ENCODE results near the gene CELSR2. TPM values are rescaled to one million over a fixed set of nuclear protein-coding genes. Genes with fewer than 3 reads are reported as not detected.

CELSR2 gene
- total RNA-seq, 2 experiments from 2014 or later = 1.9 to 2.0 TPM

- DNase-seq (no peak), ATAC-seq (no peak)
- Mint-ChIP-seq H3K9me3 (ENCODE audit: low read depth) (no peaks in the 10 kb centered on the region), H3K4me1 (no peaks in the 10 kb centered on the region), H3K36me3 (ENCODE audit: low read depth) (peaks cover 2% of the 10 kb centered on the region), H3K4me3 (no peak overlapping the region), H3K27ac (no peak overlapping the region), H3K27me3 (no peaks in the 10 kb centered on the region)
- CTCF ChIA-PET = interaction anchor here (0.9 to 1.7 kb wide), 2 partner anchors 9 to 15 kb away, joined by 4 read pairs; partner anchors contain the start of gene PSRC1
- intact Hi-C loops (cut with DNase I, micrococcal nuclease) = no loop called here
- POLR2A ChIA-PET = no interaction called here
Measured at GRCh38 chr1:109267743-109268300, 18.5 kb downstream of the CELSR2 start.

GRCh38 chr1:109268431-109269211, 19.3 kb downstream of the CELSR2 start:
- ATAC-seq = no peak
- DNase-seq = no peak
- POLR2A ChIA-PET = no interaction called here

GRCh38 chr1:109269212-109269980, 20.1 kb downstream of the CELSR2 start:
- ChIA-PET POLR2A (no interaction called here), CTCF (interaction anchor here (0.7 kb wide), 1 partner anchor 263 kb away, joined by 5 read pairs; no protein-coding TSS in a partner anchor)
- Mint-ChIP-seq H3K4me1 (peaks cover 3% of the 10 kb centered on the region), H3K9me3 (ENCODE audit: low read depth) (no peaks in the 10 kb centered on the region), H3K4me3 (no peak overlapping the region), H3K27me3 (no peaks in the 10 kb centered on the region), H3K36me3 (ENCODE audit: low read depth) (no peaks in the 10 kb centered on the region), H3K27ac (no peak overlapping the region)
- intact Hi-C loops (cut with DNase I, micrococcal nuclease) = no loop called here
- ATAC-seq (no peak), DNase-seq (no peak)

More at GRCh38 chr1:109268431-109269211, 19.3 kb downstream of the CELSR2 start:
- Mint-ChIP-seq H3K4me1 (no peaks in the 10 kb centered on the region), H3K36me3 (ENCODE audit: low read depth) (no peaks in the 10 kb centered on the region), H3K27ac (no peak overlapping the region), H3K9me3 (ENCODE audit: low read depth) (no peaks in the 10 kb centered on the region), H3K4me3 (no peak overlapping the region), H3K27me3 (no peaks in the 10 kb centered on the region)
- CTCF ChIA-PET = interaction anchor here (0.9 kb wide), 1 partner anchor 14 kb away, joined by 4 read pairs; the partner anchor contains the start of gene PSRC1
- intact Hi-C loops (cut with DNase I, micrococcal nuclease) = no loop called here

- POLR2A ChIA-PET = no interaction called here
- CTCF ChIA-PET = interaction anchor here (0.7 kb wide), 1 partner anchor 262 kb away, joined by 5 read pairs; no protein-coding TSS in a partner anchor
- Mint-ChIP-seq H3K27ac (no peak overlapping the region), H3K4me3 (no peak overlapping the region), H3K9me3 (ENCODE audit: low read depth) (no peaks in the 10 kb centered on the region), H3K36me3 (ENCODE audit: low read depth) (no peaks in the 10 kb centered on the region), H3K27me3 (no peaks in the 10 kb centered on the region), H3K4me1 (peaks cover 3% of the 10 kb centered on the region)
- no peak for DNase-seq
- ATAC-seq = no peak
- intact Hi-C loops (cut with DNase I, micrococcal nuclease) = no loop called here
Measured at GRCh38 chr1:109269981-109270622, 20.8 kb downstream of the CELSR2 start.

GRCh38 chr1:109270623-109271317, 21.4 kb downstream of the CELSR2 start:
- DNase-seq = no peak
- ChIA-PET CTCF (interaction anchor here (0.5 kb wide), 1 partner anchor 270 kb away, joined by 4 read pairs; no protein-coding TSS in a partner anchor), POLR2A (no interaction called here)
- Mint-ChIP-seq H3K4me3 (no peak overlapping the region), H3K4me1 (peaks cover 3% of the 10 kb centered on the region), H3K9me3 (ENCODE audit: low read depth) (no peaks in the 10 kb centered on the region), H3K36me3 (ENCODE audit: low read depth) (no peaks in the 10 kb centered on the region), H3K27me3 (no peaks in the 10 kb centered on the region), H3K27ac (no peak overlapping the region)
- ATAC-seq = no peak
- intact Hi-C loops (cut with DNase I, micrococcal nuclease) = no loop called here

GRCh38 chr1:109271458-109271857, 22.1 kb downstream of the CELSR2 start:
- DNase-seq (no peak), ATAC-seq (no peak)
- H3K27ac Mint-ChIP-seq = no peak overlapping the region
- intact Hi-C loops (cut with DNase I, micrococcal nuclease) = no loop called here
- H3K9me3 Mint-ChIP-seq (ENCODE audit: low read depth) = no peaks in the 10 kb centered on the region
- ChIA-PET POLR2A (no interaction called here), CTCF (interaction anchor here (2.3 kb wide), 1 partner anchor 127 kb away, joined by 6 read pairs; no protein-coding TSS in a partner anchor)
- H3K4me1 Mint-ChIP-seq = peaks cover 3% of the 10 kb centered on the region
- no peak overlapping the region for H3K4me3 Mint-ChIP-seq
- H3K36me3 Mint-ChIP-seq (ENCODE audit: low read depth) = no peaks in the 10 kb centered on the region
- H3K27me3 Mint-ChIP-seq = no peaks in the 10 kb centered on the region

GRCh38 chr1:109272021-109272799, 22.9 kb downstream of the CELSR2 start:
- CTCF ChIA-PET = interaction anchor here (2.3 kb wide), 1 partner anchor 127 kb away, joined by 6 read pairs; no protein-coding TSS in a partner anchor
- POLR2A ChIA-PET = no interaction called here
- no peak for ATAC-seq
- intact Hi-C loops (cut with DNase I, micrococcal nuclease) = no loop called here
- H3K27ac Mint-ChIP-seq = no peak overlapping the region
- H3K9me3 Mint-ChIP-seq (ENCODE audit: low read depth) = no peaks in the 10 kb centered on the region
- no peak for DNase-seq
- peaks cover 5% of the 10 kb centered on the region for H3K4me1 Mint-ChIP-seq
- H3K4me3 Mint-ChIP-seq = no peak overlapping the region
- no peaks in the 10 kb centered on the region for H3K36me3 Mint-ChIP-seq (ENCODE audit: low read depth)
- no peaks in the 10 kb centered on the region for H3K27me3 Mint-ChIP-seq

GRCh38 chr1:109272831-109273547, 23.6 kb downstream of the CELSR2 start:
- ChIA-PET CTCF (interaction anchor here (2.3 kb wide), 1 partner anchor 126 kb away, joined by 6 read pairs; no protein-coding TSS in a partner anchor), POLR2A (interaction anchor here (0.6 kb wide), 1 partner anchor 244 kb away, joined by 3 read pairs; no protein-coding TSS in a partner anchor)
- DNase-seq (no peak), ATAC-seq (no peak)
- no peaks in the 10 kb centered on the region for H3K9me3 Mint-ChIP-seq (ENCODE audit: low read depth)
- no peak overlapping the region for H3K4me3 Mint-ChIP-seq
- intact Hi-C loops (cut with DNase I, micrococcal nuclease) = no loop called here
- H3K4me1 Mint-ChIP-seq = peaks cover 6% of the 10 kb centered on the region
- no peaks in the 10 kb centered on the region for H3K27me3 Mint-ChIP-seq
- no peak overlapping the region for H3K27ac Mint-ChIP-seq
- no peaks in the 10 kb centered on the region for H3K36me3 Mint-ChIP-seq (ENCODE audit: low read depth)

GRCh38 chr1:109273570-109274288, 24.4 kb downstream of the CELSR2 start:
- intact Hi-C loops (cut with DNase I, micrococcal nuclease) = no loop called here
- ChIA-PET CTCF (interaction anchor here (2.3 kb wide), 1 partner anchor 125 kb away, joined by 6 read pairs; no protein-coding TSS in a partner anchor), POLR2A (interaction anchor here (0.6 kb wide), 1 partner anchor 243 kb away, joined by 3 read pairs; no protein-coding TSS in a partner anchor)
- H3K27ac Mint-ChIP-seq = no peak overlapping the region
- H3K9me3 Mint-ChIP-seq (ENCODE audit: low read depth) = no peaks in the 10 kb centered on the region
- H3K36me3 Mint-ChIP-seq (ENCODE audit: low read depth) = no peaks in the 10 kb centered on the region
- ATAC-seq (no peak), DNase-seq (no peak)
- H3K4me1 Mint-ChIP-seq = peaks cover 6% of the 10 kb centered on the region
- no peak overlapping the region for H3K4me3 Mint-ChIP-seq
- no peaks in the 10 kb centered on the region for H3K27me3 Mint-ChIP-seq
